Thyroid gland (tissue), 4 donors: ENCODE results near the gene QRFPR.

ENCODE experiments used
- POLR2A ChIP-seq, 2 donors: fragments of 450-650 bp; IDR thresholded peaks; one replicate each; pipeline ENCODE4 v1.6.1; 2017; ENCODE audit warnings: antibody characterized with exemption in 2 of 2, mild to moderate bottlenecking in 2 of 2, moderate library complexity in 1 of 2
- TF ChIP-seq, protein P1 (sequence below), 6 experiments: fragments of 200-600 bp in 3 of 6; fragments of 450-650 bp in 3 of 6; sonication (generic) in 3 of 6; IDR thresholded peaks; one replicate each; pipeline ENCODE4 v1.5.1; 2016 to 2019; ENCODE audit warnings: antibody characterized with exemption in 6 of 6, mild to moderate bottlenecking in 2 of 6, inconsistent platforms in 1 of 6, moderate library complexity in 1 of 6

DNA sequence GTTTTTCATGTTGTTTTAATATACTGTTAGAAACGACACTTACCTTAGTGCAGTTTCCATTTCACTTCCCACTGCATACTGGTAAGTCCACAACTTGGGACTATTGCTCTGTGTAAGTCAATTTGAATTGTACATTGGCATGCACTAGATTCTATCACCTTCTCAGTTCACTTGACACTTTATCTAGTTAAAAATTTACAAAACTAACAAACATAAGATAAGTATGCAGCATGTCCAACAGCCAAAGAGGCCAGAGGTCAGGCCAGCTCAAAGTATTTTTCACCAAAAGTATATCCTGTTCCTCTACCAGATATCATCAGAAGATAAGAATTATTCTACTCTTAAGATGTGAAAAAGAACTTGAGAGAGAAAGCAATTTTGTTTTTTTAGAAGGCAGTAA lies 75.9 kb downstream of the QRFPR start:
- no peak for TF ChIP-seq POLR2A (IDR thresholded peaks at IDR 0.05)
- TF ChIP-seq, protein P1, sequence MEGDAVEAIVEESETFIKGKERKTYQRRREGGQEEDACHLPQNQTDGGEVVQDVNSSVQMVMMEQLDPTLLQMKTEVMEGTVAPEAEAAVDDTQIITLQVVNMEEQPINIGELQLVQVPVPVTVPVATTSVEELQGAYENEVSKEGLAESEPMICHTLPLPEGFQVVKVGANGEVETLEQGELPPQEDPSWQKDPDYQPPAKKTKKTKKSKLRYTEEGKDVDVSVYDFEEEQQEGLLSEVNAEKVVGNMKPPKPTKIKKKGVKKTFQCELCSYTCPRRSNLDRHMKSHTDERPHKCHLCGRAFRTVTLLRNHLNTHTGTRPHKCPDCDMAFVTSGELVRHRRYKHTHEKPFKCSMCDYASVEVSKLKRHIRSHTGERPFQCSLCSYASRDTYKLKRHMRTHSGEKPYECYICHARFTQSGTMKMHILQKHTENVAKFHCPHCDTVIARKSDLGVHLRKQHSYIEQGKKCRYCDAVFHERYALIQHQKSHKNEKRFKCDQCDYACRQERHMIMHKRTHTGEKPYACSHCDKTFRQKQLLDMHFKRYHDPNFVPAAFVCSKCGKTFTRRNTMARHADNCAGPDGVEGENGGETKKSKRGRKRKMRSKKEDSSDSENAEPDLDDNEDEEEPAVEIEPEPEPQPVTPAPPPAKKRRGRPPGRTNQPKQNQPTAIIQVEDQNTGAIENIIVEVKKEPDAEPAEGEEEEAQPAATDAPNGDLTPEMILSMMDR (IDR thresholded peaks at IDR 0.05) = no peak
